Stimulated activated CD4-positive, alpha-beta T cell treated with anti-CD3 and anti-CD28 coated beads, Interleukin-4, amount 100 ng/mL, for 1 hour (primary cell): Measurements from ENCODE around the gene CWC25.
"Not testable (repeated sequence)": the region's sequence is repeated elsewhere in the genome, so short reads cannot be mapped to it uniquely, and the experiment has no call there.

ENCODE experiments used
- DNase-seq: peaks from one replicate; pipeline ENCODE4 v3.0.0-alpha.2; 2020

CWC25 gene

DNA sequence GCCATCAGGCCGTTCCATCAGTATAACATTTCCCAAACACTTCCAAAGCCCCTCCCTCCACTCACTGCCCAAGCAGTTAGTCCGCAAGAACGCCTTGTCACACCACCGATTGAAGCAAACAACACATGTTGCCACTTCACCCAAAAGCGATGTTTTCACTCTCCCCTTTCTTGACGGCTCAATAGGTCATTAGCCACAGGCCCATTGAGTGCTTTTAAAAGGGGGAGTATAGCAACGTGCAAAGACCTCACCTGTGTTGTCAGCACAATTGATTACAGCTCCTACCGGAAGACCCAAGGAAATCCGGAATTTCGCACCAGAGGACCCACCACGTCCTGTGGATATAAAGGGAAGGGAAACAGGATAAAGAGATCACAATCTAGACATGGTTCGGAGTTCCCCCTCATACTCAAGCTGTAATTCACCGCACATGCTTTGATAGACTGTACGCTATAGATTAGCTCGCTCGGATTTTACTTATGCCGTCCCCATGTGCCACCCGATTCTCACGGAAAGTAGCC, 27.7 kb upstream of the CWC25 start:
- DNase-seq, result no peak

DNA sequence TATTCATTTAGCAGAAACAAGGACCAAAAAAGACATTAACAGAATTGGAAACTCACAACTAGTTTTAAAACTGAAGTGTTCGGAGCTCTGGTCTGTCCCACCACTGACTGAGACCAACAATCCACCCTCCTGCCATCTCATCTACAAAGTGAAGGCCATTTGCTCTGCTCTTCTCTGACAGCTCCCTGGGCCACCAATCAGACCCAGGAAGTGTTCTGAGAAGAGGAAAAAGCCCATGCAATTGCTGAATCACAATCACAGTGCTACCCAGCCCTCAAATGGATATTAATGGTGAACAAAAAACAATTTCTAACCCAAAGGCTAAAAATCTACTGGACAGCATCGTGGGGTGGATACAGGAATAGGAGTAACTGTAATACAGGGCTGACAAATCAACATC, 26.3 kb upstream of the CWC25 start:
- DNase-seq, result no peak

DNA sequence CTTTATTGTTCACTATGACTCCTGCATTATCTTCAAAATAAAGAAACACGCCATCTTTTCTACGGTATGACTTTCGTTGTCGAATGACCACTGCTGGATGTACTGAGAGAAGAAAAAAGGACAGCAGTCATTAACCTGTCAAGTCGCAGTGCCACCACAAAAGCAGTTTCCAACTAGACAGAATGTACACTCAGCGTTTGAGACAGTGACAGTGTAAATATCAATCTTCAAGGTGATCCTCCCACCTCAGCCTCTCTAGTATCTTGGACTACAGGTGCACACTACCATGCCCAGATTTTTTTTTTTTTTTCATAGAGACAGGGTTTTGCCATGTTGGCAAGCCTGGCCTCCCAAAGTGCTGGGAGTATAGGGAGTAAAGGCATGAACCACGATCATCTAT, 25.3 kb upstream of the CWC25 start:
- DNase-seq, result no peak

DNA sequence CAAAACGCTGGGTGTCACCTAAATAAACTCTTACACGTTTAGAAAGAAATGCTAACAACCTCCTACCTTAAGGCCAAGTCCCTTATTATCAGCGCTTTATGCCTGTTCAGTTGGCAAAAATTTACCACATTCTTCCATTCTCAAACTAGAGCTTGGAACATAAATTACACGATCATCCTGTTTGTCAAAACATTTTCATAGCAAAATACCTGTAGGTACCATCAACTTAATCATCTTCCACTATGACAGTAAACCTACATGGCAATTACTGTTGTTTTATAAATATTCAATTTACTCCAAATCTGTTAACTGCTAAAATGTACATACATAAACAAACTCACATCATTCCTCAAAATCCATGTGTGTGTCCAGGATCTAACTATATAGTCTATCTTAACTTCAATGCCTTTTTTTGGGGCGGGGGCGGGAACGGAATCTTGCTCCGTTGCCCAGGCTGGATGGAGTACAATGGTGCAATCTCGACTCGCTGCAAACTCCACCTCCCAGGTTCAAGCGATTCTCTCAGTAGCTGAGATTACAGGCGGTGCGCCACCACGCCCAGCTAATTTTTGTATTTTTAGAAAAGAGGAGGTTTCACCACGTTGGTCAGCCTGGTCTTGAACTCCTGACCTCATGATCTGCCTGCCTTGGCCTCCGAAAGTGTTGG, 24.0 kb upstream of the CWC25 start:
- DNase-seq, result no peak

DNA sequence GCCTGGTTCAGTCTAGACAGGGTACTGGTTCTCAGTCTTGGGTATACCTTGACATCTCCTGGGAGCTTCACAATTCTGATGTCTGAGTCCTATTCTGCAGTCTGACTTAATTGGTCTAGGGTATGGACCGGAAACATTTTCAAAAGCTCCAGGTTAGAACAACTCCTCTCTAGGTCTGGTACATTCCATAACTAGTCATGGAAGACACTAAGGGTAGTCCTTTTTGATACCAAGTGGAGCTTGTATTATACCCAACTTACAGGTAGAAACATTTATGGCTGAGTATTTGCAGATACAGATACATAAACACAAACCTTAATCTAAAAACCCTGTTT, 23.4 kb upstream of the CWC25 start:
- DNase-seq, result no peak

DNA sequence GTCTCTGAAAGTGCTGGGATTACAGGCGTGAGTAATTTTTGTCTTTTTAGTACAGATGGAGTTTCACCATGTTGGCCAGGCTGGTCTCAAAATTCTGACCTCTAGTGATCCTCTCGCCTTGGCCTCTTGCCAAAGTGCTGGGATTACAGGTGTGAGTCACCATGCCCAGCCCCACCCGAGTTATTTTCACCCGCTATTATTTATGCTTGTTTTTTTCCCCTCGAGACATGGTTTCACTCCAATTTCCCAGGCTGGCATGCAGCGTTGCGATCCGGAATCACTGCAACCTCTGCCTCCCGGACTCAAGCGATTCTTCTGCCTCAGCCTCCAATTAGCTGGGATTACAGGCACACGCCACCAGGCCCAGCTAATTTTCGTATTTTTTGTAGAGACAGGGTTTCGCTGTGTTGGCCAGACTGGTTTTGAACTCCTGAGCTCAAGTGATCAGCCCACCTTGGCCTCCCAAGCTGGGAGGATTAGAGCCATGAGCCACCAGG, 19.2 kb upstream of the CWC25 start:
- DNase-seq, result no peak

DNA sequence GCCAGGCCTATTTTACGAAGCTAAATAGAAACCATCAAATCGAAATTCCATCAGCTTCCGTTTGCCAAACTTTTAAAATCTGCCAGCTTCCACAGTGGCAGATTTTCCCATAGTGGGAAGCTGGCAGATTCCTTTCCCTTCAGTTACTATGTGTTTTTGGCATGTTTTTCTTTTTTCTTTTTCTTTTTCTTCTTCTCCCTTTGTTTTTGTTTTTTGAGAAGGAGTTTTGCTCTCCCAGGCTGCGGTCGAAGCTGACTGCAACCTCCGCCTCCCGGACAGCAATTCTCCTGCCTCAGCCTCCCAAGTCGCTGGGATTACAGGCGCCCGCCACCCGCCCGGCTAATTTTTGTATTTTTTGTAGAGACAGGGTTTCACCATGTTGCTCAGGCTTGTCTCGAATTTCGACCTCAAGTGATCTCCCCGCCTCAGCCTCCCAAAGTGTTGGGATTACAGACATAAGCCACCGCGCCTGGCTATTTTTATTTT, 684 bp upstream of the CWC25 start:
- no peak for DNase-seq

DNA sequence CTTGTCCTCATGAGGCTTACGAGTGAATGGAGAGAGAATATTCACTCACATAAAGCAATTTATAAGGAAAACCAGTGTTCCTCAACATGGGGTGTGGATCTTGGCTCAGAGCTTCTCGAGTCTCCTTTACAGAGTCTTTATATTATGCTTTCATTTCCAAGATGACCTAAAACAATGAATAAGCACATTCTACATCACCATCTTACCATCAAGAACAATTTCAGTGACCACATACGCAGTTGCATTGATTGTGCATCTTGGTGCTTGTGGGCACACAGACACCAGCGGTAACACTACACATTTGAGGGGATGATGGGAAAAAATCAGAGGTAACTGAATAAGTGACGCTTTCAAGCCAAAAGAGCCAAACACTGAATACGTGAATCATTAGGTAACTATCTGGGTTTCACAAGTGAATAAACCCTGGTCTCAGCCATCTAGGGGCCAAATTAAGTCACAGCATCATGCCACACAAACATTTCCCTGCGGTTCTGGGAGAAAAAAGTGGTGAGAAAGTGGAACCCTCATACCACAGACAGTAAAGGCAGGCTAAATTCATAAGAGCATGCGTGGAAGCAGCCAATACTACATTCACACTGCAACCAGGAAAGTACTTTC, 9.4 kb downstream of the CWC25 start:
- no peak for DNase-seq

DNA sequence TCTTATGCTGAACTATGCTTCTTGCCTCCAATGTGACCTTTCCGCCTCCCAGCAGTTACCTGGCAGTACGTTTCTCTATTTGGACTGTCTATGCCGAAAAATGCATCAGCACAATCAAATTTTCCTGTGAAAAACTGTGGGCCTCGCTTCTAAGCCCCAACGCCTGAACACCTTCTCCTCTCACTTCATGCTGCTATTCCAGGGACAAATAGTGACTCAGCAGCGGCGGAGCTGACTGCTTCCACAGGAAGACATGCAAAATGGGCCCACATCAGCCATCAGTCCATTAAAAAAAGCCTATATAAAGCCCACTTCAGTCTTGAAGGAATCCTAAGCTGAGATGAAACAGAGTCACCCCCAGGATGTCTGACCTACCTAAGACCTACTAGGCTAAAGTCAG, 15.3 kb downstream of the CWC25 start:
- DNase-seq, result no peak

DNA sequence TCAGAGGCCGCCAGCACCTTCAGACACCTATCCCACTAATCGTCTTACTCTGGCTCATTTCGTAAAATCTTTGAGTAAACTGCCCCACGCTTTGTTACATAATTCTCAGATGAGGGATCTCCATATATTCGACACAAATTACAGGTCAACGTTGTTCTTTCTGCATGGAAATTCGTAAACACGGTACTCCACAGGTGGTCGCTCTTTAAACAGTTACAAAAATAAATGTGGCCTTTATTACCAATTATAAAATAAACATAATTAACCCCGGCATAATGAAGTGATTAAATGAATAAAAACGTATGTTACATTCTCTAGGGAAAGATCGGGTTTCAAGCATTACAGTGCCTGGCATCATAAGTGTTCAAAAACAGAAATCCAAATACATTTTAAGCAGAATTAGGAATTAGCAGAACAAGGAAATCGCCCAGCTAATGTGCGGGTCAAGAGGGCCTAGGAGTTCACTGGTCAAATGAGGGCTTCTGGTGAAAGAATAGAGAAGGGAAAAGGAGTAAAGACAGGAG, 24.8 kb downstream of the CWC25 start:
- no peak for DNase-seq

DNA sequence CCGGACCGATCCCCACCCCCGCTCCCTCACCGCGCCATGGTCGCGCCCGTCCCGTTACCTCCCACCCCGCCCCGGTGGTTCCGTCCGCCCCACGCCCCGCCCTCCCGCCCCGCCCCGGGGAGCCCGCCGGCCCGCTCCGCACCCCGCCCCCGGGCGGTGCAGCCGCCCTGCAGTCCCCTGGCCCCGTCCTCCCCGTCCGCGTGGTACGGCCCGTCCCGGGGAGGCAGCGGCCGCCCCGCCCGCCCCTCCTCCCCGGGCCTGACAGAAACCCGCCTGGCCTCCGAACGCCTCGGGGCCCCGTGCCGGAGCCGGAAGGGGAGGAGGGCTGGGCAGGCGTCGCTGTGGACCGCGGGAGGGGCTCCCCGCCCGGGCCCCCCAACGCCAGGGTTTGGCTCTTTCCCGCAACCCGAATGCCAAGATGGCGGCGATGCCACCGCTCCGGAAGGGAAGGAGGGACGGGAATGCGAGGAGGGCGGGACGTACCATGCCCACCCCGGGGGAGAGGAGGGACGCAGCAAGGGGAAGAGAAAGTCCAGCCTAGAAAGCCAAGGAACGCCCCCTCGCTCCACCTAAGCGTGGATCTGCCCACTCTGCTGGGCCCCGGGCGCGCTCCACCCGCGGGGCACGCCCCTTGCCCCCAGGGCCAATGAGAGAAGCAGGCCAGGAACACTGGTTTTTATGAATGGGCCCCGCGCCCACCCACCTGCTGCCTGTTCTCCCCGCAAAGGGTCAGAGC, 25.5 kb downstream of the CWC25 start, which contains the start of gene PIP4K2B:
Gene PIP4K2B, minus strand, starts transcription at position 56 of the 736 bp plus-strand sequence. CDS start 132 bp downstream, outside the sequence.
- peak; percentile 81 for DNase-seq

DNA sequence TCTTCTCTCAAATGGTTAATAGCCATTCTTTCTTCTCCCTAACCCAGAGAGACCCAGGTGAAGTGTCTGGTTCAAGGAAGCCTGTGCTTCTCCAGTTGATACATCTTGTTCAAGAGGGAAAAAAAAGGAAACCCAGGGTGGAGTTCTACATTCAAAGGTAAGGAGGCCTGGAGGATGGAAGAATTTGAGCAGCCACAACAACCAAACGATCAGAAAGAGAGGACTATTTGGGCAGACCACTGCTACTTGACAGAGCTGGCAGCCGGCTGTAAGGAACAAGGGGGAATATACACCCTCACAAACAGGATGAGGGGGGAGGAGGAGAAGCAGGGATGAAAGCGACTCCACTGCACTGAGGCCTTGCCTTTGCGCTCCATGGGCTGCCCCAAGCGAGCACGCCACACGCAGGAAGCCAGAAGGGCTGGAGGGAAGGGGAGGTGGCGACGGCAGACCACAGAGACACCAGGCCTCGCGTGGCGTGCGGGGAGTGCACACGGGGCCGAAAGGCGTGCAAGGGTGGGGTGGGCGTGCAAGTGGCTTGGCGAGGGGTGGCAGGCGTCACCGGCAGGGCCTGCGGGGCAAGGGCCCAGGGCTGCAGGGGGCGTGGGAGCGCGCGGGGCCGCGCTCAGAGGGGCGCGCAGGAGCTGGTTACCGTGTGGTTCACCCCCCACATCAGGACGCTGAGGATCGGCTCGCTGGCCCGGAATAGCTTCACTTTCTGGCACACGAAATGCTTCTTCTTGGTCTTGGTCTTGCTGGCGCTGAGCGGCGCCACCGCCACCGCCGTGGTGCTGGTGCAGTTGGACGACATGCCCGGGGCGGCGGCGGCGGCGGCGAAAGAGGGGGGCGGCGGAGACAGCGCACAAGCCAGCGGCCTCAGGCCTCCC, 26.3 kb downstream of the CWC25 start:
- peak; percentile 44 for DNase-seq

DNA sequence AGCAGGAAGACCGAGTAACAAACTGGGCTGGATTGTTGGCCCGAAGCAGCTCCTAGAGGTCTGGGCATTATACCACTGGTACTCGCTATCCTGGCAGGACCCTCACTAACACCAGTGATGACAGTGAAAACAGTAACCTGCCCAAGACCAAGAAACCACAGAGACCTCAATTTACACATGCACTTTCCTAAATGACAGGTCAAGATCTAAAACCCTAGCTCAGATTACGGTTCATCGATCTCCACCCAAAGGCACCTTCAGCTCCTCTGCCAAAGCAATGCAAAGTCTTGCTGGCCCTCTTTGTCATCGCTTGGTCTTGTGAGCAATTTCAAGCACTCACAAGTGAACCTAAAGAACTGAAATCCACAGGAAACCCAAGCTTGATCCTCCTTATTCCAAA, 27.3 kb downstream of the CWC25 start:
- no peak for DNase-seq

DNA sequence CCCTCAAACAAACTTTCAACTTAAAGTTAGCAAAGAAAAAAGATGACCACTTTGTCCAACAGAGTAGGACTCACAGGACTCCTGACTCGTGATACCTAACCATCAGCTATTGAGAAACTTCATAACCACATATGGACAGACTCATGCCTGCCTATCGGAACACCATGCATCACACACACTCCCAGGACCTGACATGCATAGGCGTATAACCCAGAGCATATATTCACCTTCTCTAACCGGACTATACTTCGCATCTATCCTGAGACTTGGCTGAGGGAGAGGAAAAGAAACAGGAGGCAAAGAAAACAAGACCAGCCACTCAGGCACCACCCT, 28.0 kb downstream of the CWC25 start:
- no peak for DNase-seq

DNA sequence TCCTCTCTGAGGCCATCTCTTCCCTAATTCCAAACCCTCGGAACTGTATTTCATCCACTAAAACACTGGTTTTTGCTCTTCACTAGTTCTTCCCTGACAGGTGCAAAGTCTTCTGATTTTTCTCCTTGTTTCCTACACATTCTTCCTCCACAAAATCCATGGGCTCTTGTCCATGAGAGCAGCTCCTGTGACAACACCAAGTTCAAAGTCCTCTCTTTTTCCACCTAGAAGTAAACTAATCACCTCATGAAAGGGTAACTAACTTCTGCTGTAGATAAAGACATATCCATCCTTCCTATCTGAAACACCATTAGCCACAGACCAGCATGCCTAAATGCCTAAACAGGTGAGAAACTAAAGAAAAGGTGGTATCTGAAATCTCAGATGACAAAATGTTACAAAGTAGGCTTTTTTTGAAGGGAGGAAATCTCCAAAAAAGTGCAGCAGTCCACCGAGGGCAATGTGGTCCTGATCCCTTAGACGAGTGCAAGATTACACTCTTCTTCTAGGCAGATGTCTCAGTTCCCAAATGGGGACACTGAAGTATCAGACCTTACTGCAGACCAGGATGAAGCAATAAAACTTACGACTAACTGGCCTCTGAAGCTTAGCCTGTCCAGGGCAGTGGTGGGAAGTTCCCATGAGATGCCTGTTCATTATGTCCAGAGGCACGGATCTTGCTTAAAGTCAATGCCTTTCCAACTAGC, 28.5 kb downstream of the CWC25 start:
- no peak for DNase-seq

DNA sequence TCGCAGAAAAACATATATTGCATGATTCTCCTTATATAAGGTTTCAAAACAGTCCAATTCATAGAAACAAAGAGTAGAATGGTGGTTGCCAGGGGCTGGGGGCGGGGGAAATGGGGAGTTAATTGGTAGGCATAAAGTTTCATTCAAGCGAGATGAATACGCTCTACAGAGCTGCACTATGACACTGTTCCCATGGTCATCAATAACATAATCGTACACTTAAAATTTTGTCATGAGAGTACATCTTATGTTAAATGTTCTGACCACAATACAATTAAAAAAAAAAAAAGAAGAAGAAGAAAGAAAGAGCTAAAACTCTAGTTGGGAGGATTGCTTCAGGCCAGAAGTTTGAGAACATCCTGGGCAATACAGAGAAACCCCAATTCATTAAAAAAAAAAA, 30.9 kb downstream of the CWC25 start:
- DNase-seq, result no peak

DNA sequence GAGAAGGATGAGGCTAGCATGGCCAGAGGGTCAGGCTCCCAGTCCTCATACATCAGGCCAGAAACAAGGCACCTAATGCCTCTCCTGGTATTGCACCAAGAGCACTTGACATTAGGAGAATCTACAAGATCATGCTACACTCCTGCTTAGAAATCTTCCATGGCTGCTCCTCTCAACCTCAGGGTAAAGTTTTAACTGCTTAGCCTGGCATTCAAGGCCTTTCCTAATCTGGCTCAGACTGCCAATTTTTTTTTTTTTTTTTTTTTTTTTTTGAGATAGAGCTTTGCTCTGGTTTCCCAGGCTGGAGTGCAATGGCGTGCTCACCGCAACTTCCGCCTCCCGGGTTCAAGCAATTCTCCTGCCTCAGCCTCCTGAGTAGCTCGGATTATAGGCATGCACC, 34.0 kb downstream of the CWC25 start:
- no peak for DNase-seq

DNA sequence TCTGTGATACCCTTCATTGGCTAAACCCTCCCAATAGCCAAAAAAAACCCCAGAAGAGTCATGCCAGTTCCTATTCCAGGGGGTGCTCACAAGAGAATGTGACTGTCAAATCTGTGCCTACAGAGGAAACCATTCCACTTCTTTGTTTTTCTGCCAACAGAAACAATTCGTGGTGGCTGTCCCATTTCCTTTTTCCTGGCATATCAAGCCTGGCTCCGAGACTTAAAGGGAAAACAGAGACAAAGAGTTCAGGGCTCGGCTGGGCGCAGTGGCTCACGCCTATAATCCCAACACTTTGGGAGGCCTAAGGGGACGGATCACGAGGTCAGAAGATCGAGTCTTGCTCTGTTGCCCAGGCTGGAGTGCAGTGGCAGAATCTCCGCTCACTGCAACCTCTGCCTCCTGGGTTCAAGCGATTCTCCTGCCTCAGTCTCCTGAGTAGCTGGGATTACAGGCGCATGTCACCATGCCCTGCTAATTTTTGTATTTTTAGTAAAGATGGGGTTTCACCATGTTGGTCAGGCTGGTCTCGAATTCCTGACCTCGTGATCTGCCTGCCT, 34.9 kb downstream of the CWC25 start:
- not testable (repeated sequence) for DNase-seq

DNA sequence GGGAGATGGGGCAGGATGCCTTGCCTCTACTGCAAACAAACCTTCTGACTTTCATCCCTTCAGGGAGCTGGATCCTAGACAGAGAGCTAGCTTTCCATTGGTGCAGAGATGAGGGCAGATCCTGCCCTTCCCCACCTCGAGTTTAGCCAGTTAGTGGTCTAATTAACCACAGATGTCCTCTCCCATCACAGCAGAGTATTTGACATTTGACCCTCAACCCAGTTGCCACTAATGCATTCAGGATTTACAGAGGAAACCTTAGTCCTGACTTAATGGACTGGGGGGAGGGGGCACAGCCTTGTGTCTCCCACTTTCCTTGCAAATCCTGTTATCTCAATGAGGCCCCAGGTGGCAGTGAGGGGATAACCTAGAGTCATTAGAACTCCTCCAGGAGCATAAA, 35.9 kb downstream of the CWC25 start:
- no peak for DNase-seq

DNA sequence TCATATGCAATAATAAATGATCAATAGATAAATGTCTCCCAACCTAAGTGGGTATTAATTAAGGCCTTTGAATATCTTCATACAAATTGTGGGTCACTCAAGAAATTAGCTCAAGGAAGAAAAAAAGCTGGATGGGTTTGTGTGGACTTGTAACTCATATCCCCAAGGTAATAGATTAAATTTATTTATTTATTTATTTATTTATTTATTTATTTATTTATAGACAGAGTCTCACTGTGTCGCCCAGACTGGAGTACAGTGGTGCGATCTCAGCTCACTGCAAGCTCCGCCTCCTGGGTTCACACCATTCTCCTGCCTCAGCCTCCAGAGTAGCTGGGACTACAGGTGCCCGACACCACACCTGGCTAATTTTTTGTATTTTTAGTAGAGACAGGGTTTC, 37.1 kb downstream of the CWC25 start:
- not testable (repeated sequence) for DNase-seq

DNA sequence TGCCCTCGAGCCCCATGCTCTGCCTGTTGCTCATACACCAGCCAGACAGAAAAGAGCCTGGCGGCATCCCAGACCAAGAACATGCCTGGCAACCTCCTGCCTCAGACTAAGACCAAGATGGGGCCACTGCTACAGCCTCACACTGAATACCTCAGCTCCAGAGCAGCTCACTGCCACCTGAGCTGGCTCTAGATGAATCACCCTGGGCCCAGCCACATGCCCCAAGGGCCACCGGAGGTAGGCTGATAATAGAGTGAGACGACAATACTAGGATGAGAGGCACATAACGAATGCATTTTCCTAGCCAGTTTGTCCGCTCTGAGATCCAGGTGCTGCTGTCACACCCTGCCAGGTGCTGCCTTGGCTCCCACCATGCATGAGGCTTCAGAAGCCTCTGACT, 38.7 kb downstream of the CWC25 start:
- DNase-seq, result no peak

DNA sequence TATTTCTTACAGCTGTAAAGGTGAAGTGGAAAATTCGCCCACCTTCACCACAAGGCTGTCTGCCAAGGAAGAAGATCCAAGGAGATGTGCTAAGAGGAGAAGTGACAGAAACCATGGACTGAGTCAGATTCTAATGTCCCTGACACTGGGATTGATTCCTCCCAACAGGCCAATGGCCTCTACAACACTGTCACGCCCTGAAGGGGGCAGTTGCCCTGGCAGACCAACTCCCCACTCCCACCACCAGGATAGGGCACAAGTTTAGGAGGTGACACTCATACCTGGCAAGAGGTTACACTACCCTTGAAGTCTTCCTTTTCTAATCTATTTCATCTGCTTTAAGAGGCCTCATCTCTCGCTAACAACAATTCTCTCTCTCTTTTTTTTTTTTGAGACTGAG, 41.9 kb downstream of the CWC25 start:
- DNase-seq, result no peak
